ENCODE results near the gene CCS.
"Not testable (repeated sequence)": the region's sequence is repeated elsewhere in the genome, so short reads cannot be mapped to it uniquely, and the experiment has no call there.

The CCS gene

GRCh38 chr11:66603072-66603471 lies 10.1 kb downstream of the CCS start:
- H3K9me3 ChIP-seq (ENCODE audit: control insufficient read depth, low read length), result no peaks in the 10 kb centered on the region
- peaks cover 13% of the 10 kb centered on the region for H3K4me1 ChIP-seq (ENCODE audit: control insufficient read depth, insufficient read depth, low read length)
- H3K4me3 ChIP-seq (ENCODE audit: low read length), result no peak overlapping the region
- no peaks in the 10 kb centered on the region for H3K27me3 ChIP-seq (ENCODE audit: control insufficient read depth, insufficient read depth, low read length)
- no peak overlapping the region for H3K9ac ChIP-seq (ENCODE audit: low read length)
- no peaks in the 10 kb centered on the region for H3K36me3 ChIP-seq (ENCODE audit: control insufficient read depth, insufficient read depth, low read length)

GRCh38 chr11:66604155-66604554 lies 11.2 kb downstream of the CCS start:
- no peak overlapping the region for H3K4me3 ChIP-seq (ENCODE audit: low read length)
- no peak overlapping the region for H3K9ac ChIP-seq (ENCODE audit: low read length)
- H3K36me3 ChIP-seq (ENCODE audit: control insufficient read depth, insufficient read depth, low read length), result no peaks in the 10 kb centered on the region
- H3K9me3 ChIP-seq (ENCODE audit: control insufficient read depth, low read length), result no peaks in the 10 kb centered on the region
- H3K4me1 ChIP-seq (ENCODE audit: control insufficient read depth, insufficient read depth, low read length), result peaks cover 15% of the 10 kb centered on the region
- H3K27me3 ChIP-seq (ENCODE audit: control insufficient read depth, insufficient read depth, low read length), result no peaks in the 10 kb centered on the region

DNA sequence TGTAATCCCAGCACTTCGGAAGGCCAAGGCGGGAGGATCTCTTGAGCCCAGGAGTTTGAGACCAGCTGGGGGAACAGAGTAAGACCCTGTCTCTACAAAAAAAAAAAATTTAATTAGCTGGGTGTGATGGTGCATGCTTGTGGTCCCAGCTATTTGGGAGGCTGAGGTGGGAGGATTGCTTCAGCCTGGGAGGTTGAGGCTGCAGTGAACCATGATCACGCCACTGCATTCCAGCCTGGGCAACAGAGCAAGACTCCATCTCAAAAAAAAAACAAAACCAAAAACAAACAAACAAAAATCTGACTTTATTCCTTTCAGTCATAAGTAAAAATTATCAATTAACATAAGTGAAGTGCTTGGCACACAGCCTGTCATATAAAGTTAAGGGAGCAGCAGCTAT lies 13.6 kb downstream of the CCS start:
- not testable (repeated sequence) for H3K9me3 ChIP-seq (ENCODE audit: control insufficient read depth, low read length); H3K27me3 ChIP-seq (ENCODE audit: control insufficient read depth, insufficient read depth, low read length); H3K4me3 ChIP-seq (ENCODE audit: low read length); H3K9ac ChIP-seq (ENCODE audit: low read length); H3K36me3 ChIP-seq (ENCODE audit: control insufficient read depth, insufficient read depth, low read length)
- H3K4me1 ChIP-seq (ENCODE audit: control insufficient read depth, insufficient read depth, low read length), result peaks cover 15% of the 10 kb centered on the region

DNA sequence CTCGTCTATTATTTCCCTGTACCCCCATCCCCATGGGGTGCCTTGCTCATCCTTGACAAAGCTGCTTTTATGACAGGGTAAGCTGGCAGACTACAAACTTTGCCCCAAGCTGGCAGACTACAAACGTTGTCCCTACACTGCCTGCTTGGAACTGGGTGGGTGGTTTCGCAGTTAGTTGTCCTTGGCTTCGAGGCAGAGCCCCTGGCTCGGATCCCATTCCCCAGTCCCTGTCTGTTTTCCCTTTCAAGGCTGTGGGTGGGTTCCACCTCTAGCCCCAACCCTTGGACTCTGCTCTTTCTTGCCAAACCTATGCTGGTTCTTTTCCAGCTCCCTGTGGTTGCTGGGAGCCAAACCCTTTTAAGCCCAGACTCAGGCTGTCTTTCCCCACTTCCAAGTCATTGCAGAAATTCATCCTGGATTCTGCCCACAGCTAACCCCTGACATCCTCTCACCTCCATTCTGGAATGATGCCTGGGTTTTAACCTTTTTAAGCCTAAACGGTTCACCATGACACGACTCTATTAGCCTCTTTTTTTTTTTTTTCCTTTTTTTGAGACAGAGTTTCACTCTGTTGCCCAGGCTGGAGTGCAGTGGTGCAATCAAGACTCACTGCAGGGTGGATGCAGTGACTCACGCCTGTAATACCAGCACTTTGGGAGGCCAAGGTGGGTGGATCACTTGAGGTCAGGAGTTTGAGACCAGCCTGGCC lies 14.3 kb downstream of the CCS start:
- Histone ChIP-seq H3K4me1 (ENCODE audit: control insufficient read depth, insufficient read depth, low read length) (peaks cover 15% of the 10 kb centered on the region), H3K27me3 (ENCODE audit: control insufficient read depth, insufficient read depth, low read length) (no peaks in the 10 kb centered on the region), H3K4me3 (ENCODE audit: low read length) (no peak overlapping the region), H3K9me3 (ENCODE audit: control insufficient read depth, low read length) (no peaks in the 10 kb centered on the region), H3K36me3 (ENCODE audit: control insufficient read depth, insufficient read depth, low read length) (no peaks in the 10 kb centered on the region), H3K9ac (ENCODE audit: low read length) (peak overlapping the region; percentile 15)

DNA sequence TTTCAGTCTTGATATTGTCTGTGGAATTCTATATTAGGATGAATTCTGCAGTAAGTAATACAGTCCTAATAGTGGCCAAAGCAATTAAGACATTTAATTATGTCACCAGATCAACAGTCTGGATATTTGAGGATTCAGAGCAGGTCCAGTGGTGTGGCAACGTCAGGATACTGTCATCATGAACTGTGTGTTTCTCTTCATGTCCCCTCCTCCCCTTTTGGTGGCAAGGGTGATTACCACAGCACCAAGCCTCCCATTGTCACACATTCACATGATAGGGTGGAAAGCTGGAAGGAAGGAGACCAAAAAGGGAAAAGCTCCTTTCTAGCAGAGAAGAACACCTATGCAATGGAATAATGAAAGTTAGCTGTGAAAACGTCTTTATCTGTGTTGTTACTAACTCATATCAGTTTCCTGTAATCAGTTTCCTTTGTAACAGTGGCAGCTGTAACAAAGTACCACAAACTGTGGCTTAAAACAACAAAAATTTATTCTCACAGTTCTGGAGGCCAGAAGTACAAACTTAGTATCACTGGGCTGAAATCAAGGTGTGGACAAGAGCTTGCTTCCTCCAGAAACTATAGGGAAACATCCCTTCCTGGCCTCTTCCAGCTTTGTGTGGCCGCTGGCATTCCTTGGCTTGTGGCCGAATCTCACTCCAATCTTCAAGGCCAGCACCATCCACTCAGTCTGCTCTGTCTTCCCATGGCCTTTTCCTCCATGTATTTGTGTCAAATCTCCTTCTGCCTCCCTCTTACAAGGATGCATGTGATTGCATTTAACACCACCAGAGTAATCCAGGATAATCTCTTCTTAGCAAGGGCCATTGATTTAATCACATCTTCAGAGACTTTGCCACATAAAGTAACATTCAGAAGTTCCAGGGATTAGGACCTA lies 17.0 kb downstream of the CCS start:
- Histone ChIP-seq H3K4me3 (ENCODE audit: low read length) (no peak overlapping the region), H3K4me1 (ENCODE audit: control insufficient read depth, insufficient read depth, low read length) (peaks cover 15% of the 10 kb centered on the region), H3K9me3 (ENCODE audit: control insufficient read depth, low read length) (no peaks in the 10 kb centered on the region), H3K9ac (ENCODE audit: low read length) (no peak overlapping the region), H3K36me3 (ENCODE audit: control insufficient read depth, insufficient read depth, low read length) (no peaks in the 10 kb centered on the region), H3K27me3 (ENCODE audit: control insufficient read depth, insufficient read depth, low read length) (no peaks in the 10 kb centered on the region)

DNA sequence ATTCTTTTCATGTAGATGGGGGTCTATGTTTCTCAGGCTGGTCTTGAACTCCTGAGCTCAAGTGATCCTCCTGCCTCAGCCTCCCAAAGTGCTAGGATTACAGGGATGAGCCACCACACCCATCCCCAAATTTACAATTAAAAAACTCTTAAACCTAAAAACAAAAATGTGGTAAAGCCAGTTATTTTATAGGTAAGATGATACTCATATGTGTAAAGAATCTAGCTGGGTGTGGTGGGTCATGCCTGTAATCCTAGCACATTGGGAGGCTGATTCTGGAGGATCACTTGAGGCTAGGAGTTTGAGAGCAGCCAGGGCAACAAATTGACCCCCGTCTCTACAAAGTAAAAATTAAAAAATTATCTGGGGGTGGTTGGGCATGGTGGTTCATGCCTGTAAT lies 19.5 kb downstream of the CCS start:
- Histone ChIP-seq H3K4me1 (ENCODE audit: control insufficient read depth, insufficient read depth, low read length) (peaks cover 8% of the 10 kb centered on the region), H3K9me3 (ENCODE audit: control insufficient read depth, low read length) (no peaks in the 10 kb centered on the region), H3K27me3 (ENCODE audit: control insufficient read depth, insufficient read depth, low read length) (no peaks in the 10 kb centered on the region), H3K9ac (ENCODE audit: low read length) (no peak overlapping the region), H3K36me3 (ENCODE audit: control insufficient read depth, insufficient read depth, low read length) (no peaks in the 10 kb centered on the region), H3K4me3 (ENCODE audit: low read length) (no peak overlapping the region)

DNA sequence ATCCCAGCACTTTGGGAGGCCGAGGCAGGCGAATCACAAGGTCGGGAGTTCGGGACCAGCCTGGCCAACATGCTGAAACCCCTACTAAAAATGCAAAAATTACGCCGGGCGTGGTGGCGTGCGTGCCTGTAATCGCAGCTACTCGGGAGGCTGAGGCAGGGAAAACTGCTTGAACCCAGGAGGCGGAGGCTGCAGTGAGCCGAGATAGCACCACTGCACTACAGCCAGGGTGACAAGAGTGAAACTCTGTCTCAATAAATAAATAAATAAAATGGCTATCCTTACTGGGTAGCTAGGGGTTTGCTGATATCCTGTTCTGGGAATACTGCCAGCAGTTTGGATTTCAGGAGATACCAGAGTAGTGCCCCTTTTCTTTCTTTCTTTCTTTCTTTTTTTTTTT lies 21.1 kb downstream of the CCS start:
- Histone ChIP-seq H3K4me3 (ENCODE audit: low read length) (no peak overlapping the region), H3K9ac (ENCODE audit: low read length) (no peak overlapping the region), H3K36me3 (ENCODE audit: control insufficient read depth, insufficient read depth, low read length) (no peaks in the 10 kb centered on the region), H3K9me3 (ENCODE audit: control insufficient read depth, low read length) (no peaks in the 10 kb centered on the region), H3K27me3 (ENCODE audit: control insufficient read depth, insufficient read depth, low read length) (no peaks in the 10 kb centered on the region), H3K4me1 (ENCODE audit: control insufficient read depth, insufficient read depth, low read length) (peaks cover 10% of the 10 kb centered on the region)

DNA sequence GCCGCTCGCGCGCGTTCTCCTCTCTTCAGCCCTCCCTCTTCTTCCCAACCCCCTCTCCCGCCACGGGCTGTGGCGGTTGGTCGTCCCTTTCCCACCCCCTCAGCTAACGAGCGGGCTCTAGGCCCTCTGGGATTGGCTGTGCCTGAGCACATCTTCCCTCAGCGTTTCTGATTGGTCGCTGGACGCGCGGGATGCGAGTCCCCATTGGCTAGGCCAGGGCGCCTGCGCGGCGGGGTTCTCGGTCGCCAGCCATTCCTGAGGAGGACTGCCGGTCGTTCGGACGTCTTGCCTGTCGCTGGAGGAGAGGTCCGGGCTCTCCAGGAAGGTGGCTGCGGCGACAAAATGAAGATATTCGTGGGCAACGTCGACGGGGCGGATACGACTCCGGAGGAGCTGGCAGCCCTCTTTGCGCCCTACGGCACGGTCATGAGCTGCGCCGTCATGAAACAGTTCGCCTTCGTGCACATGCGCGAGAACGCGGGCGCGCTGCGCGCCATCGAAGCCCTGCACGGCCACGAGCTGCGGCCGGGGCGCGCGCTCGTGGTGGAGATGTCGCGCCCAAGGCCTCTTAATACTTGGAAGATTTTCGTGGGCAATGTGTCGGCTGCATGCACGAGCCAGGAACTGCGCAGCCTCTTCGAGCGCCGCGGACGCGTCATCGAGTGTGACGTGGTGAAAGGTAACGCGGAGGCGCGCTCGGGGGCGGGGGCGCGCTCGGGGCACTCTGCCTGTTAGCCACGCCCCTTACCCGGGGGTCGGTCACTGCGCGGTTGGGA lies 23.6 kb downstream of the CCS start, which contains the start of gene RBM14:
Gene RBM14 (plus strand): TSS at position 252 of the 776 bp plus-strand sequence. CDS start 91 bp downstream, at position 343.
- peak within 1 kb of the TSS; percentile 95 for H3K9ac ChIP-seq (ENCODE audit: low read length)
- no peaks in the 10 kb centered on the region for H3K36me3 ChIP-seq (ENCODE audit: control insufficient read depth, insufficient read depth, low read length)
- no peaks in the 10 kb centered on the region for H3K9me3 ChIP-seq (ENCODE audit: control insufficient read depth, low read length)
- peak within 1 kb of the TSS; percentile 77 for H3K4me3 ChIP-seq (ENCODE audit: low read length)
- H3K27me3 ChIP-seq (ENCODE audit: control insufficient read depth, insufficient read depth, low read length), result no peaks in the 10 kb centered on the region
- H3K4me1 ChIP-seq (ENCODE audit: control insufficient read depth, insufficient read depth, low read length), result peaks cover 23% of the 10 kb centered on the region

GRCh38 chr11:66617155-66617834 lies 24.3 kb downstream of the CCS start:
- Histone ChIP-seq H3K9ac (ENCODE audit: low read length) (peak overlapping the region; percentile 95), H3K4me1 (ENCODE audit: control insufficient read depth, insufficient read depth, low read length) (peaks cover 26% of the 10 kb centered on the region), H3K4me3 (ENCODE audit: low read length) (peak overlapping the region; percentile 77), H3K9me3 (ENCODE audit: control insufficient read depth, low read length) (no peaks in the 10 kb centered on the region), H3K36me3 (ENCODE audit: control insufficient read depth, insufficient read depth, low read length) (no peaks in the 10 kb centered on the region), H3K27me3 (ENCODE audit: control insufficient read depth, insufficient read depth, low read length) (no peaks in the 10 kb centered on the region)

DNA sequence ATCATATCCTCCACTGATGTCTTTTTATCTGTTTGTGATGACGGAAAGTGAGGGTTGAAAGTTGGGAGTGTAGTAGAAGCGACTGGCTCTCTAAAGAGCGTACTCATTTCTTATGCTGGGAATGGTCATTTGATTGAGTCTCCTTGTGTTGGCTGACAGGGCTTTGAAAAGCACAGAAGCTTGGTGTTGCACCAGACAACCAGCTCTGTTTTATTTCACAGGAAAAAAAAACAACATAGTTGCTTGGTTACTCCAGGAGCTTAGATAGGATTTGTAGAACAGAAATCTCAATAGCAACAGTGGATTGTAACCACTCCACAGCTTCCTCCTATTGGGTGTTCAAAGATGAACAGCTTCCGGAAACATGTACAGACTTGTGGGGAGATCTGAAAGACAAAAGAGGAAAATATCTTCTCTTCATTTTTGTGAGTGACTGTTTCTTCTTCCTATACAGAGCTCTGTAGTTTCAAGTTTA lies 26.1 kb downstream of the CCS start:
- no peaks in the 10 kb centered on the region for H3K27me3 ChIP-seq (ENCODE audit: control insufficient read depth, insufficient read depth, low read length)
- peak overlapping the region; percentile 95 for H3K9ac ChIP-seq (ENCODE audit: low read length)
- peaks cover 43% of the 10 kb centered on the region for H3K4me1 ChIP-seq (ENCODE audit: control insufficient read depth, insufficient read depth, low read length)
- H3K4me3 ChIP-seq (ENCODE audit: low read length), result peak overlapping the region; percentile 77
- H3K9me3 ChIP-seq (ENCODE audit: control insufficient read depth, low read length), result no peaks in the 10 kb centered on the region
- peaks cover 1% of the 10 kb centered on the region for H3K36me3 ChIP-seq (ENCODE audit: control insufficient read depth, insufficient read depth, low read length)

GRCh38 chr11:66624450-66624849 lies 31.5 kb downstream of the CCS start:
- no peak overlapping the region for H3K4me3 ChIP-seq (ENCODE audit: low read length)
- H3K36me3 ChIP-seq (ENCODE audit: control insufficient read depth, insufficient read depth, low read length), result peaks cover 36% of the 10 kb centered on the region
- H3K4me1 ChIP-seq (ENCODE audit: control insufficient read depth, insufficient read depth, low read length), result peaks cover 32% of the 10 kb centered on the region
- no peak overlapping the region for H3K9ac ChIP-seq (ENCODE audit: low read length)
- H3K9me3 ChIP-seq (ENCODE audit: control insufficient read depth, low read length), result no peaks in the 10 kb centered on the region
- no peaks in the 10 kb centered on the region for H3K27me3 ChIP-seq (ENCODE audit: control insufficient read depth, insufficient read depth, low read length)

Data from mucosa of stomach (tissue), 1 donor.